Right lobe of liver (tissue), 6 donors: Measurements from ENCODE around the gene RECK. TPM values are rescaled to one million over a fixed set of nuclear protein-coding genes. Genes with fewer than 3 reads are reported as not detected.

Source experiments
- ATAC-seq, 4 donors: fragments of 200-7000 bp; cut with Tn5 transposase; one replicate each; pipeline ENCODE4 v1.9.1; 2020; ENCODE audit warnings: mild to moderate bottlenecking in 4 of 4, moderate library complexity in 4 of 4
- DNase-seq, 3 donors: peaks; one replicate each; pipeline ENCODE4 v3.0.0-alpha.2; 2020
- H3K27ac ChIP-seq, 3 donors: fragments of 200-600 bp; one replicate each; pipeline ENCODE4 v1.8.0; 2022
- H3K27me3 ChIP-seq, 2 donors: fragments of 200-600 bp; one replicate each; pipeline ENCODE4 v1.8.0; 2022
- H3K36me3 ChIP-seq, 4 donors: fragments of 200-600 bp; sonication (generic) in 1 of 4; one replicate each; pipeline versions ENCODE4 v1.5.1 to v1.8.0; 2017 to 2022; ENCODE audit warnings: control low read depth in 1 of 4
- H3K4me1 ChIP-seq, 4 donors: fragments of 200-600 bp; sonication (generic) in 1 of 4; one replicate each; pipeline versions ENCODE4 v1.5.1 to v1.8.0; 2017 to 2022; ENCODE audit warnings: control low read depth in 1 of 4
- H3K4me3 ChIP-seq, 3 donors: fragments of 200-600 bp; one replicate each; pipeline ENCODE4 v1.8.0; 2022
- H3K9me3 ChIP-seq, 4 donors: fragments of 200-600 bp; sonication (generic) in 1 of 4; one replicate each; pipeline versions ENCODE4 v1.5.1 to v1.8.0; 2017 to 2022; ENCODE audit warnings: control low read depth in 1 of 4
- CTCF ChIP-seq, 4 donors: fragments of 200-600 bp in 3 of 4; fragments of 450-650 bp in 1 of 4; IDR thresholded peaks; one replicate each; pipeline versions ENCODE4 v1.5.1 to v1.8.0; 2016 to 2022; ENCODE audit warnings: antibody characterized with exemption in 4 of 4, mild to moderate bottlenecking in 2 of 4
- POLR2A ChIP-seq: fragments of 450-650 bp; IDR thresholded peaks from one replicate; pipeline ENCODE4 v1.6.1; 2017; ENCODE audit warnings: antibody characterized with exemption, mild to moderate bottlenecking
- WGBS: methylation state at CpG from one replicate; pipeline ENCODE4 v1.1.6; 2018; ENCODE audit warnings: low coverage, low lambda C conversion rate; ENCODE audit not compliant: insufficient coverage; ENCODE audit errors: missing lambda C conversion rate; 5-methylcytosine and 5-hydroxymethylcytosine counted together
- intact Hi-C, 2 donors: fragments of 100-400 bp; cut with DNase I; formaldehyde crosslinking; loops; one replicate each; pipeline versions ENCODE4 v1.11.2 to v1.14.1; 2022
- total RNA-seq, 6 experiments: library from RNA; depleted of rRNA in 2 of 6; stranded (reverse); fragments of >200 nt in 2 of 6; fragmentation: NEBNext Ultra II Directional in 3 of 6; extraction: Animal tissue kit (Norgen Biotek cat#: 25700) in 3 of 6; gene quantifications; one replicate each; pipeline versions ENCODE4 v1.1.0 to v1.2.4, GENCODE V29; 2016 to 2023
- donor health status: DM: no; HTN: yes; CAD: no.
- donor health status: DM: no; HTN: no; CAD: no.
- donor health status: DM: no; HTN: no; CAD: no.
- donor health status: DM: no; HTN: yes; CAD: no.
- donor health status: DM: no; HTN: yes; CAD: no.

Gene RECK
- total RNA-seq, 6 experiments from 2014 or later: 2.0 to 6.2 (median 2.6) TPM

- H3K27ac ChIP-seq: peak overlapping the region in 1 of 3 donors; percentile 79
- 84% methylated on average over 11 of the region's 12 CpGs for WGBS
- peak in 1 of 4 donors; percentile 26 for ATAC-seq
- intact Hi-C loops: no loop called here
- DNase-seq: no peak
- no peaks in the 10 kb centered on the region for H3K9me3 ChIP-seq
- H3K4me3 ChIP-seq: no peak overlapping the region
- no peaks in the 10 kb centered on the region for H3K27me3 ChIP-seq
- no peaks in the 10 kb centered on the region for H3K36me3 ChIP-seq
- H3K4me1 ChIP-seq: peaks cover 0 to 7% (median 3%) of the 10 kb centered on the region in 4 donors
- TF ChIP-seq CTCF (IDR thresholded peaks at IDR 0.05) (no peak), POLR2A (no peak)
Measured at GRCh38 chr9:36144309-36145232, 107.9 kb downstream of the RECK start.

- intact Hi-C loops: no loop called here
Measured at GRCh38 chr9:36145970-36146369, 109.3 kb downstream of the RECK start.

GRCh38 chr9:36146651-36147050, 109.9 kb downstream of the RECK start:
- DNase-seq (no peak), ATAC-seq (no peak)
- WGBS: 40% methylated on average over 1 of the region's 10 CpGs
- no peak overlapping the region for H3K27ac ChIP-seq
- no peaks in the 10 kb centered on the region for H3K9me3 ChIP-seq
- no peak for TF ChIP-seq CTCF (IDR thresholded peaks at IDR 0.05)
- TF ChIP-seq POLR2A: no peak
- H3K27me3 ChIP-seq: no peaks in the 10 kb centered on the region
- peaks cover 0 to 7% (median 3%) of the 10 kb centered on the region in 4 donors for H3K4me1 ChIP-seq
- intact Hi-C loops: no loop called here
- H3K36me3 ChIP-seq: no peaks in the 10 kb centered on the region
- no peak overlapping the region for H3K4me3 ChIP-seq

More at GRCh38 chr9:36145970-36146369, 109.3 kb downstream of the RECK start:
- no peak overlapping the region for H3K27ac ChIP-seq
- 91% methylated on average over 4 of the region's 4 CpGs for WGBS
- DNase-seq (no peak), ATAC-seq (no peak)
- H3K4me3 ChIP-seq: no peak overlapping the region
- peaks cover 0 to 7% (median 3%) of the 10 kb centered on the region in 4 donors for H3K4me1 ChIP-seq
- no peaks in the 10 kb centered on the region for H3K27me3 ChIP-seq
- H3K9me3 ChIP-seq: no peaks in the 10 kb centered on the region
- H3K36me3 ChIP-seq: no peaks in the 10 kb centered on the region
- TF ChIP-seq CTCF (IDR thresholded peaks at IDR 0.05): no peak
- TF ChIP-seq POLR2A: no peak

- 85% methylated on average over 11 of the region's 14 CpGs for WGBS
- no peak overlapping the region for H3K4me3 ChIP-seq
- H3K4me1 ChIP-seq: peaks cover 0 to 3% (median under 1%) of the 10 kb centered on the region in 4 donors
- no peak for DNase-seq
- no peaks in the 10 kb centered on the region for H3K9me3 ChIP-seq
- H3K27ac ChIP-seq: no peak overlapping the region
- TF ChIP-seq POLR2A: no peak
- no peak for TF ChIP-seq CTCF (IDR thresholded peaks at IDR 0.05)
- intact Hi-C loops: no loop called here
- no peak for ATAC-seq
- no peaks in the 10 kb centered on the region for H3K27me3 ChIP-seq
- no peaks in the 10 kb centered on the region for H3K36me3 ChIP-seq
Measured at GRCh38 chr9:36147441-36148175, 110.9 kb downstream of the RECK start.
